GM21737 (cell line): ENCODE measurements around the gene CTNND2.
"Not testable (repeated sequence)": the region's sequence is repeated elsewhere in the genome, so short reads cannot be mapped to it uniquely, and the experiment has no call there.

Source experiments
- ATAC-seq: cut with Tn5 transposase; IDR thresholded peaks from one replicate; pipeline ENCODE4 v1.9.1; 2021; ENCODE audit warnings: mild to moderate bottlenecking, moderate library complexity; ENCODE audit not compliant: unreplicated experiment

The CTNND2 gene

GRCh38 chr5:11334404-11334803 is 569.8 kb downstream of the CTNND2 start:
- ATAC-seq: no peak

DNA sequence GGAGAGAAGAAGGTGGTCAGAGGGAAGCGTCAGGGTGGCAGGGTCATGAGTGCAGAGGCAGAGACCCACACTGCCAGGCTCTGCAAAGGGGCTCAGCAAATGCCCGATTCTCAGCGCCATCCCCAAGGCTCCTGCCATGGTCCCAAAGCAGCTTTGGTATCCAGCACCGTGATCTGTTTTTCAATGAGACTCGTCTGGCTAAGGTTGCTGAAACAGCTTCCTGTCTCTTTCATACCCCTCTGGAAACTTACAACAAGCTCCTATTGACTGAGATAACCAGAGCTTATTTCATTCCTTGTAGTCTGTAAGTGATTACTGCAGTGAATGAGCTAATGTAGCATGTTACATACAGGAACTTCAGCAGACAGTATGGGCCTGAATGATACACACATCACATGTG is 574.6 kb downstream of the CTNND2 start:
- ATAC-seq: no peak

GRCh38 chr5:11324521-11325289 is 579.5 kb downstream of the CTNND2 start:
- no peak for ATAC-seq

DNA sequence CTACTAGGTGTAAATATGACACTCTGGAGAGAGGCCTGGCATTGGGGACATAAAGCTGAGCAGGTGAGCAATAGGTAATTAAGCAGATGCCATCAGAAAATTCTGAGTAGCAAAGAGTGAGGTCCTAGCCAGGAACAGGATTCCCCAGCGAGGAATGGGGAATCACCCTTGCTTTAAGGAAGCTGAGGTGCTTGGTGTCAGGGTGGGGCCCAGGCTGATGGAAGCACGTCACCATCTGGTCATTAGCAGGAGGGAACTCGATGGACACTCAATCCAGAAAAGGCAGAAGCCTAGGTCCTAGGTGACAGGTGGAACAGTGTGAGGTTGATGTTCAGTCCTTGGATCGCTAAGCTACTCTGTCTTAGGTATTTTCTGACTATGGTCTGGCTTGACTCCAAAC is 580.5 kb downstream of the CTNND2 start:
- no peak for ATAC-seq

GRCh38 chr5:11322133-11322532 is 582.1 kb downstream of the CTNND2 start:
- ATAC-seq: no peak

DNA sequence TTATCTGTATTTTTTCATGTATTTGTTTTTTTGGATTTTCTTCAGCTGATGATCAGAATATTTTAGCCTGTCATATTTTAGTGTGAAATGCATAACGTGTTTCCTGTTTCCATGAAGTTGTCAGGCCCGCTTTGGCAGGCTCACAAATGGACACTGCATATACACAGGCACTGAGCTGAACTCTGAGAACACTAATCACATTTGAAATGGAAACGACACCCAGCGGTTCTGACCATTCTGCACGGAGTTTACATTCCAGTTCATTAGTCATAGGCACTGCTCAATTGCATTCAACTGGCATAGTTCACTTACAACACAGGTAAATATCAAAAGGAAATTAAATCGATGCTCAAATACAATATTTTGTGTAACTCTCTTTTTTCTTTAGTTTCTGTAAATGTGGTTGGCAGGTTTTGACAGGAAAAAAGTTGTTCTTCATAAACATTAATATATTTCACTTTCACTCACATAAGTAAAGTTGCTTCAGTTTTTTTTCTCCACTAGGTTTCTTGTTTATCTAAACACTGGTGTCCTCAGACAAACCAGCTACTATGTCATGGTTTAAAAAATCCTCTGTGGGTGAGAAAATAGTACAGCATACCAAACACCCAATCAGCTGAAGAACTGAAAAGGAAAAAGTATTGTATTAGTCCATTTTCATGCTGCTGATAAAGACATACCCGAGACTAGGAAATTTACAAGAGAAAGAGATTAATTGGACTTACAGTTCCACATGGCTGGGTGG is 584.2 kb downstream of the CTNND2 start:
- no peak for ATAC-seq

GRCh38 chr5:11313694-11314093 is 590.6 kb downstream of the CTNND2 start:
- ATAC-seq: not testable (repeated sequence)

DNA sequence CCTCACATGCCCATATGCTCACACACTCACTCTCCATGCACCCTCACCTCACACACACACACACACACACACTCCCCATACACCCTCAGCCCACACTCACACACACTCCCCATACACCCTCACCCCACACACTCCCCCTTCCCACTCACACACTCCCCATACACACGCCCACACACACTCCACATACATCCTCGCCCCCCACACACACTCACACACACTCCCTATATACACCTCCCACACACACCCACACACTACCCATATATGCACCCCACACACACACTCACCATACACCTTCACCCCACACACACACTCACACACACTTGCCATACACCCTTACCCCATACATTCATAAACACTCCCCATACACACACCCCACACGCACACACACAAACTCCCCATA is 592.5 kb downstream of the CTNND2 start:
- no peak for ATAC-seq

DNA sequence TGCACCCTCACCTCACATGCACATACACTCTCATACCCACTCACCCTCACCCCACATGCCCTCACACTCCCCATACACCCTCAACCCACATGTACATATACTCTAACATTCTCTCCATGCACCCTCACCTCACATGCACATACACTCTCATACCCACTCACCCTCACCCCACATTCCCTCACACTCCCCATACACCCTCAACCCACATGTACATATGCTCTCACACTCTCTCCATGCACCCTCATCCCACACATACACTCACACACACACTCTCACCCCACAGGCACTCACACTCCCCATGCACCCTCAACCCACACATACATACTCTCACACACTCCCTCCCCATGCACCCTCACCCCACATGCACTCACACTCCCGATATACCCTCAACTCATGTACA is 593.0 kb downstream of the CTNND2 start:
- no peak for ATAC-seq

- ATAC-seq: no peak
Observed at GRCh38 chr5:11310158-11310557, 594.1 kb downstream of the CTNND2 start.

- ATAC-seq: no peak
Observed at GRCh38 chr5:11306365-11306764, 597.9 kb downstream of the CTNND2 start.

GRCh38 chr5:11305245-11305644 is 599.0 kb downstream of the CTNND2 start:
- no peak for ATAC-seq

DNA sequence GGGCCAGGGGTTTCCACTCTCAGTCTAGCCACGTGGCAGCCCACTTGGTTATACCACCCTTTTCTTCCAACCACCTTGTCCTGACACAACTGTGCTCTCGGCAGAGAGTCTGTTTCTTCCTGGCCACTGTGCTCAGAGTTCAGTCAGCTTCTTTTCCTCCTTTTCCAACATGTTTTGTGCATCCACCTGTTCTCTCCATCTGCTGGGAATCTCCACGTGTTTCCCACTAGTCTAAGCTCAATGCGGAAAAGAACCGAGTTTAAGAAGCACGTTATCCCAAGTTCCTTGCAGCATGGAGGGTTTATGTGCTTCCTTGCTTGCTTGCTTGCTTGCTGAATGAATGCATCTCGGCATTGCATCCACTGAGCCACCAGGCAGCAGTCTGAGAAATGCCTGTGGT is 599.6 kb downstream of the CTNND2 start:
- ATAC-seq: no peak

DNA sequence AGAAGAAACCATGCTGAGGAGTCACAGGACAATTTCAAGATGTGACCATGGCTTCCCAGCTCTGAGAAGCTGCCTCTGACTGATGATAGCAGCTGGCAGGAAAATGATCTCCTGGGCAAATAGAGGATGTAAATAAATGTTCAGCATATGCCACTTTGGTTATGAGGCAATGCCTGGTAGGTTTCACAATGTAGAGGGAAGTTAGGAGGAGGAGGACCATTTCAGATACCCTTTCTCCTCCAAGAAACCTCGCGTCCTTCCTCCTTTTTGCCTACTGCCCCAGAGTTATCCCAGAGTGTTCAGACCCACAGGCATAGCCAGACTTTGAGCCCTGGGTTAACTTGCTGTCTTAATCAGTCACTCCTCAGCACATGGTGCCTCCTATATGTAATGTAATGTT is 601.6 kb downstream of the CTNND2 start:
- ATAC-seq: no peak

GRCh38 chr5:11301171-11301570 is 603.1 kb downstream of the CTNND2 start:
- no peak for ATAC-seq

DNA sequence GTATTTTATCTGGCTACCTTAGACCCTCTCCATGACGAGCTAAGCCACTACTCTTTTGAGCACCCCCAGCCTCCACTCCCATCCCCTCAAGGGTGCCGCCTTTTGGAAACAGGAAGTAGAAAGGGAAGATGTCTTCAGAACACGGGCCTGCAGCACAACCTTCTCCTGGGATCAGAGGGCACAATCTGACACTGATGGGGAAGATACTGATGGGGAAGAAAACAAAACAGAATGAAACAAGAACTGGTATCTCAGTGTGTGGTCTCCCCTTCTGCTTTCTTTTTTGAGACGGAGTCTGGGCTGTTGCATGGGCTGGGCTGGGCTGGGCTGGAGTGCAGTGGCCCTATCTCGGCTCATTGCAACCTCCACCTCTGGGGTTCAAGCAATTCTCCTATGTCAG is 603.5 kb downstream of the CTNND2 start:
- no peak for ATAC-seq

DNA sequence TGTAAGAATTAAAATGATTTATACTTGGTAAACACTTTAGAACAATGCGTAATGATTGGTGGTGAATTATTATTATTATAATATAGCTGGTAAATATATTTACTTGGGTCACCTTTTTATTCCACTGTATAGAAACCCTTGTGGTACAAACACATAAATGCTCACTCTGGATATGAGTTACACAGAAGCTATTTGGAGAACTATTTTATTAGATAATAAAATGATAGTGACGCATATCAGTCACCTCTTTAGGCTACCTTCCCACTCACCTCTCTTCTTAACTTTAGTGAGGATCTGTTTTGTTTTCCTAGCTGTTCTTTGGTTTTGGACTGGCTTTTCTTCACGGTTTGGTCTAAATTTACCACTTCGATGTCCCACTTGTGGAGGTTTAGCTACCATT is 605.4 kb downstream of the CTNND2 start:
- no peak for ATAC-seq

DNA sequence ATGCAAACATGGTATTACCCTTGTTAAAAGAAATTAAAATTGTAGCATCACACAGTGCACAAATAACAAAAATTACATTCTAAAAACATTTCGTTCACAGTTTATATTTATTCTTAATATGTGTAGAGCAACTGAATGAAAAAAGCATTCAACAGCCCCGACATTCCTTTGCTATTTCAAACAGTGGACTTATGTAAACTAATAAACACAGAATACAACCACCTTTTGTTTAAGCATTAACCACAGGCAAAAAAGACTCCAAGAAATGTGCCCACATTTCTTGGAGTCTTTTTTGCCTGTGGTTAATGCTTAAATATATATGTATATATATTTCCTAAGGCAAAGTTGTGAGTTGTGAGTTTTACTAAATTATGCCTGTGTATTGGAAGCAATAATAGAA is 610.7 kb downstream of the CTNND2 start:
- no peak for ATAC-seq

DNA sequence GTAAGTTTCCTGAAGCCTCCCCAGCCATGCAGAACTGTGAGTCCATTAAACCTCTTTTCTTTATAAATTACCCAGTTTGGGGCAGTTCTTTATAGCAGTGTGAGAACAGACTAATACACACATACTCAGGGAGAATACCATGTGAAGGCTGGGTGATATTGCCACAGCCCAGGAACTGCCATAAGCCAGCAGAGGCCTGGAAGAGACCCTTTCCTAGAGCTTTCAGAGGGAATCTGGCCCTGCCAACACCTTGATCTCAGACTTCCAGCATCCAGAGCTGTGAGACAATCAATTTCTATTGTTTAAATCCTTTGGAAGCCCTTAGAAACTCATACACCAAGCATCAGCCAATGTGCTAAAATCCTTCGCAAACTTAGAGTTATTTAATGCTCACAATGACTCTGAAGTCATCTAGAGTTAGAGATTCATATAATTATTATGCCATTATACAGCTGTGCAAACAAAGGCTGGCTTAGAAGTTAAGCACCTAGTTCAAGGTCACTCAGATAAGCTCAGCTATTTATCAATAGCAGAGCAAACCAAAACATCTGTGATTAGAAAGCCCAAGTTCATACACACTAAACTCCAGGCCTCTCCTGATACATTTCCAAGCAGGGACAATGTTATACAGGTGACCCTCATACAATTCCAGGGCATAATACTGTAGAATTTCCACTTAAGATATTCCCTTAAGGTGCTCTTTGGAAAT is 611.4 kb downstream of the CTNND2 start:
- no peak for ATAC-seq

DNA sequence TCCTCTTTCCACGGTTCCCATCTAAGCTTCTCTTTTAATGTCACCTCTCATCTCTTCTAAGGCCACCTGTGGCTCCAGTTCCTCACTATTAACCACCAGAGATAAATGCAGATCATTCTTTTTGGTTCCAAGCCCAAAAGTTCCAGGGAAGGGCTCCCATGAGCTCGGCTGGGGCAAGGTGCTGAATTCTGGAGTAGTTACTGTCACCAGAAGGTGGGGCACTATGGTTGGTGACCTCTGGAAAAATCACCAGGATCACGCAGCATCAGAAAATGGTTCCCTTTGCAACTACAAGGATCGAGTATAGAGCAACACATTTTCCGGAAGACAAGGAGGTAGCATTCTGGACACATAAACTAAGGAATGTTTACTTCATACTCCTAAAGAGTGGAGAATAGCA is 614.5 kb downstream of the CTNND2 start:
- no peak for ATAC-seq

GRCh38 chr5:11289208-11289607 is 615.0 kb downstream of the CTNND2 start:
- no peak for ATAC-seq

DNA sequence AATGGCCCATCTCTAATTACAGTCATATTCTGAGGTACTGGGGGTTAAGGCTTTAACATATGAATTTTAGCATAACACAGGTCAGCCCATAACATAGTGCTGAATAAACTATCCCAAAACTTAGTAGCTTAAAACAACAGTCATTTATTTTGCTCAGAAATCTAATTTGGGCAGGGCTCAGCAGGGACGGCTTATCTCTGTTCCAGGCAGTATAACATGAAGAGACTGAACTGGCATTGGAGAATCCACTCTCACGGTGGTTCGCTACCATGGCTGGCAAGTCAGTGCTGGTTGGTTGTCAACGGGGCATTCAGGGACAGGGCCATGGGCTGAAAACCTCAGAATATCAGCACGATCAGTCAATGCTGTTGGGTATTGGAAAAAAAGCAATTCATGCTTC is 622.4 kb downstream of the CTNND2 start:
- no peak for ATAC-seq
